Immature natural killer cell (primary cell): ENCODE results near the gene YIPF3. TPM values are rescaled to one million over a fixed set of nuclear protein-coding genes. Genes with fewer than 3 reads are reported as not detected.
A peak's percentile ranks its signal among the peaks of the same experiment; 100 is the strongest.
"Not testable (repeated sequence)": the region's sequence is repeated elsewhere in the genome, so short reads cannot be mapped to it uniquely, and the experiment has no call there.

Experiments used
- DNase-seq, 3 donors: peaks; one replicate each; pipeline ENCODE4 v3.0.0; 2022; ENCODE audit warnings: mixed read lengths in 1 of 3
- H3K27ac Mint-ChIP-seq, 6 donors: one replicate each; pipeline ENCODE4 v1.8.0; 2020; ENCODE audit warnings: mixed read lengths in 6 of 6, mild to moderate bottlenecking in 5 of 6, inconsistent platforms in 4 of 6, moderate library complexity in 3 of 6
- H3K27me3 Mint-ChIP-seq, 3 donors: one replicate each; pipeline ENCODE4 v1.8.0; 2020 to 2021; ENCODE audit warnings: low read depth in 3 of 3, mild to moderate bottlenecking in 3 of 3, mixed read lengths in 3 of 3, moderate library complexity in 3 of 3, inconsistent platforms in 1 of 3
- H3K36me3 Mint-ChIP-seq, 3 donors: one replicate each; pipeline ENCODE4 v1.8.0; 2020; ENCODE audit warnings: mixed read lengths in 3 of 3, inconsistent platforms in 2 of 3, mild to moderate bottlenecking in 2 of 3
- H3K4me1 Mint-ChIP-seq, 2 donors: one replicate each; pipeline ENCODE4 v1.8.0; 2020; ENCODE audit warnings: inconsistent platforms in 2 of 2, mild to moderate bottlenecking in 2 of 2, mixed read lengths in 2 of 2, moderate library complexity in 1 of 2
- H3K4me3 Mint-ChIP-seq, 5 donors: one replicate each; pipeline ENCODE4 v1.8.0; 2020; ENCODE audit warnings: mild to moderate bottlenecking in 5 of 5, mixed read lengths in 5 of 5, inconsistent platforms in 3 of 5, moderate library complexity in 3 of 5
- H3K9me3 Mint-ChIP-seq, 6 donors: one replicate each; pipeline ENCODE4 v1.8.0; 2020; ENCODE audit warnings: mild to moderate bottlenecking in 6 of 6, mixed read lengths in 6 of 6, inconsistent platforms in 4 of 6, moderate library complexity in 3 of 6
- polyA plus RNA-seq, 3 donors: library from polyadenylated mRNA; unstranded; fragments of 300-500 nt; fragmentation: Illumina TruSeq; gene quantifications; one replicate each; pipeline ENCODE4 v1.2.3, GENCODE V29; 2021

The YIPF3 gene
- 10 to 100 TPM; 73.7 to 92.2 (median 76.6) TPM for polyA plus RNA-seq

- H3K9me3 Mint-ChIP-seq, result no peaks in the 10 kb centered on the region
- H3K27ac Mint-ChIP-seq, result peak within 1 kb of the TSS in 1 of 6 donors; percentile 60
- peaks cover 8 to 26% (median 11%) of the 10 kb centered on the region in 3 donors for H3K36me3 Mint-ChIP-seq
- H3K27me3 Mint-ChIP-seq, result peaks cover 0 to 6% (median 5%) of the 10 kb centered on the region in 3 donors
- H3K4me3 Mint-ChIP-seq, result no peak within 1 kb of the TSS
- DNase-seq, result peak; percentile 96 to 97 (median 96)
- peaks cover 6 to 14% of the 10 kb centered on the region in 2 donors for H3K4me1 Mint-ChIP-seq
These were observed at the start of gene YIPF3, which contains the start of gene POLR1C for GRCh38 chr6:43516697-43517504. TSS of gene YIPF3 (minus strand) at chr6:43516926. CDS start at chr6:43516807, 119 bp downstream. TSS of gene POLR1C (plus strand) at chr6:43517089. CDS start at chr6:43517110, 21 bp downstream.

DNA sequence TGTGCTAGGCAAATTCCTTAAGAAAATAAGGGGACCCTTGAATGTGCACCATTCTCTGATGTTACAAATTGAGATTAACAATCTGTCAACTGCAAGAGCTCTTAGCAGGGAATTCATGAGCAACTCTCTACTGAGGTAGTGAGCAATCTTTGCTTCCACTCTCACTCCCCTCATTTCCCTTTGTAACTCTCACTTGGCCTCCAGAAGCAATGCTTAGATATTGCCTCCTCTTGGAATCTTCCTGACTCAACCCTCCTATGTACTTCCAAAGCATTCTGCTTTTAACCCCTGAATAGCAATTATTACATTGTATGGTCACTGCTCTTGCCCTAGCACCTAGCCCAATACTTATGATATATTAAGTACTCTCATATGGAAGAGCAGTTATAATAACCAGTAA, 42.6 kb upstream of the YIPF3 start:
- Mint-ChIP-seq H3K27me3 (no peaks in the 10 kb centered on the region), H3K36me3 (peaks cover 26 to 43% (median 32%) of the 10 kb centered on the region in 3 donors), H3K27ac (no peak overlapping the region), H3K4me1 (no peaks in the 10 kb centered on the region), H3K4me3 (no peak overlapping the region), H3K9me3 (no peaks in the 10 kb centered on the region)
- no peak for DNase-seq

DNA sequence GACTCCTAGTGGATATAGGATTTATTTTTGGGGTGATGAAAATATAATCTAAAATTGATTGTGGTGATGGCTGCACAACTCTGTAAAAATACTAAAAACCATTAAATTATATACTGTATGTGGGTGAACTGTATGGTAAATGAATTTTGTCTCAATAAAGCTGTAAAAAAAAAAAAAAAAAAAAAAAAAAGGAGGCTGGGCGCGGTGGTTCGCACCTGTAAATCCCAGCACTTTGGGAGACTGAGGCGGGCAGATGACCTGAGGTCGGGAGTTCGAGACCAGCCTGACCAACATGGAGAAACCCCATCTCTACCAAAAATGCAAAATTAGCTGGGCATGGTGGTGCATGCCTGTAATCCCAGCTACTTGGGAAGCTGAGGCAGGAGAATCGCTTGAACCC, 40.9 kb upstream of the YIPF3 start:
- not testable (repeated sequence) for H3K4me3 Mint-ChIP-seq, H3K9me3 Mint-ChIP-seq, H3K27me3 Mint-ChIP-seq, DNase-seq, H3K4me1 Mint-ChIP-seq
- Mint-ChIP-seq H3K27ac (peak overlapping the region in 1 of 6 donors; percentile 6), H3K36me3 (peaks cover 34 to 47% (median 43%) of the 10 kb centered on the region in 3 donors)

GRCh38 chr6:43547222-43547621, 30.5 kb upstream of the YIPF3 start:
- no peak overlapping the region for H3K4me3 Mint-ChIP-seq
- H3K36me3 Mint-ChIP-seq, result peaks cover 43 to 58% (median 49%) of the 10 kb centered on the region in 3 donors
- H3K4me1 Mint-ChIP-seq, result peaks cover 15 to 19% of the 10 kb centered on the region in 2 donors
- no peak for DNase-seq
- H3K27me3 Mint-ChIP-seq, result no peaks in the 10 kb centered on the region
- no peaks in the 10 kb centered on the region for H3K9me3 Mint-ChIP-seq
- H3K27ac Mint-ChIP-seq, result no peak overlapping the region

DNA sequence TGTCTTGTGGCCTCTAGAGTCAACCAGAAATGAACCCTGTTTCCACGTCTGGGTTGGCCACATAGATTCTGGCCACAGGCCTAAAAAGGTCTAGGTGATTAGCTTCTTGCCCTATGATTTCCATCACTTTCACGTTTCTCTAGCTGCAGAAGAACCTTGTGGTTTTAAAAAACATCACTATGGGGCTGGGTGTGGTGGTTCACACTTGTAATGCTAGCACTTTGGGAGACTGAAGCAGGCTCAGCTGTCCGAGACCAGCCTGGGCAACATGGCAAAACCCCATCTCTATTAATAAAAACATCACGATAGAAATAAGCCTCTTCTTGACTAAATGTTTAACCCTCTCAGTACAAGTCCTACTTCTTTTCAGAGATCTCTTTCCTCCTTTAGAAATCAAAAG, 27.7 kb upstream of the YIPF3 start:
- H3K27me3 Mint-ChIP-seq, result no peaks in the 10 kb centered on the region
- peaks cover 36 to 54% (median 39%) of the 10 kb centered on the region in 3 donors for H3K36me3 Mint-ChIP-seq
- DNase-seq, result peak; percentile 53 to 58 (median 57)
- no peaks in the 10 kb centered on the region for H3K9me3 Mint-ChIP-seq
- peak overlapping the region; percentile 5 to 73 (median 55) for H3K4me3 Mint-ChIP-seq
- peak overlapping the region; percentile 19 to 86 (median 77) for H3K27ac Mint-ChIP-seq
- peaks cover 15 to 19% of the 10 kb centered on the region in 2 donors for H3K4me1 Mint-ChIP-seq

DNA sequence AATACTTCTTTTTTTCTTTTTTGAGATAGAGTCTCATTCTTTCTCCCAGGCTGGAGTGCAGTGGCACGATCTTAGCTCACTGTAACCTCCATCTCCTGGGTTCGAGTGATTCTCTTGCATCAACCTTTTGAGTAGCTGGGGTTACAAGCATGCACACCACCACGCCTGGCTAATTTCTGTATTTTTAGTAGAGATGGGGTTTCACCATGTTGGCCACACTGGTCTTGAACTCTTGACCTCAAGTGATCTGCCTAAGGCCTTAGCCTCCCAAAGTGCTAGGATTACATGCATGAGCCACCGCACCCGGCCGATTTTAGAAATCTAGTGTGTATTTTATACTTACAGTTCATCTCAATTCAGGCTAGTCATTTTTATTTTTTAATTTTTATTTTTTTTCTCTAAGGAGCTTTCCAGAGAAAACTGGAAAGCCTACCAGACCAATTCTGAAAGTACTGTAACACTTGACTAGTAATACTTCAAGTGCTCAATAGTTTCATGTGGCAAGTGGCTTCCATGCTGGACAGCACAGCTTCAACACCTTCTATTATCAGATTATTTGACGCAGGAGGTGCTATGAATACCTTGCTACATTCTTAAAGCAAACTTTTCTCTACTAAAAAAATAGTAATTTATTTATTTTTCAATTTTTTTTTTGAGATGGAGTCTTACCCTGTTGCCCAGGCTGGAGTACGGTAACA, 25.2 kb upstream of the YIPF3 start:
- peaks cover 21 to 44% (median 25%) of the 10 kb centered on the region in 3 donors for H3K36me3 Mint-ChIP-seq
- no peaks in the 10 kb centered on the region for H3K9me3 Mint-ChIP-seq
- H3K27me3 Mint-ChIP-seq, result no peaks in the 10 kb centered on the region
- DNase-seq, result no peak
- H3K4me1 Mint-ChIP-seq, result peaks cover 15 to 19% of the 10 kb centered on the region in 2 donors
- H3K4me3 Mint-ChIP-seq, result no peak overlapping the region
- no peak overlapping the region for H3K27ac Mint-ChIP-seq

GRCh38 chr6:43540507-43540906, 23.8 kb upstream of the YIPF3 start:
- no peak overlapping the region for H3K27ac Mint-ChIP-seq
- H3K36me3 Mint-ChIP-seq, result peaks cover 13 to 33% (median 17%) of the 10 kb centered on the region in 3 donors
- no peaks in the 10 kb centered on the region for H3K27me3 Mint-ChIP-seq
- H3K4me3 Mint-ChIP-seq, result no peak overlapping the region
- peaks cover 14 to 19% of the 10 kb centered on the region in 2 donors for H3K4me1 Mint-ChIP-seq
- DNase-seq, result no peak
- H3K9me3 Mint-ChIP-seq, result no peaks in the 10 kb centered on the region

GRCh38 chr6:43539409-43539808, 22.7 kb upstream of the YIPF3 start:
- not testable (repeated sequence) for DNase-seq, H3K4me1 Mint-ChIP-seq, H3K27me3 Mint-ChIP-seq, H3K4me3 Mint-ChIP-seq, H3K27ac Mint-ChIP-seq, H3K9me3 Mint-ChIP-seq
- H3K36me3 Mint-ChIP-seq, result peaks cover 13 to 33% (median 17%) of the 10 kb centered on the region in 3 donors

- H3K27ac Mint-ChIP-seq, DNase-seq, H3K4me3 Mint-ChIP-seq, H3K27me3 Mint-ChIP-seq, H3K9me3 Mint-ChIP-seq, H3K4me1 Mint-ChIP-seq: not testable (repeated sequence)
- peaks cover 13 to 33% (median 17%) of the 10 kb centered on the region in 3 donors for H3K36me3 Mint-ChIP-seq
These were observed 22.3 kb upstream of the YIPF3 start for GRCh38 chr6:43538986-43539385.

GRCh38 chr6:43532201-43532600, 15.5 kb upstream of the YIPF3 start:
- Mint-ChIP-seq H3K4me1 (no peaks in the 10 kb centered on the region), H3K36me3 (peaks cover 21 to 42% (median 24%) of the 10 kb centered on the region in 3 donors), H3K9me3 (no peaks in the 10 kb centered on the region), H3K27ac (no peak overlapping the region), H3K4me3 (no peak overlapping the region), H3K27me3 (no peaks in the 10 kb centered on the region)
- DNase-seq, result no peak

DNA sequence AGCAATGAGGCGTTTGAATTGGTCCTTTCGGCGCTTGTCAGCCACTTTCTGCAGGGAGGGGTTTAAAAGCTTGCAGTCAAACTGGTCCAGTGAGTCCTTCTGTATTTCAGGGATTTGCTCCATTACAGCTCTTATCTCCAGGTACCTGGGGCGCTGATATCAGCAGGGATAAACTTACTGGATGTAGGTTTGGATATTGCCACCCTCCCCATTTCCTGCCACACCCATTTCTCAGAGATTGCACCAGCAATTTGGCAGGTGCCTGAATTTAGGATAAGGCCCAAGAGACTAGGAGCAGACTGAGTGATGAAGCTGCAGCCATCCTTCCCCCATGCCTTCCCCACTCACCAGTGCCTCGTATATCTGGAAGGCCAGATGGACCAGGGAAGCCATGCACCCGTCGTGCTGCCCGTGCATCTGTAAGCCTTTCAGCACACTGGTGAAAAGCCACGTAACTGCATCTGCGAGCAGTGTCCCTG, 7.8 kb upstream of the YIPF3 start:
- no peaks in the 10 kb centered on the region for H3K27me3 Mint-ChIP-seq
- DNase-seq, result no peak
- no peaks in the 10 kb centered on the region for H3K4me1 Mint-ChIP-seq
- peak overlapping the region in 1 of 6 donors; percentile 40 for H3K27ac Mint-ChIP-seq
- H3K9me3 Mint-ChIP-seq, result no peaks in the 10 kb centered on the region
- H3K4me3 Mint-ChIP-seq, result no peak overlapping the region
- H3K36me3 Mint-ChIP-seq, result peaks cover 16 to 65% (median 21%) of the 10 kb centered on the region in 3 donors

GRCh38 chr6:43523284-43523683, 6.6 kb upstream of the YIPF3 start:
- Mint-ChIP-seq H3K4me1 (no peaks in the 10 kb centered on the region), H3K4me3 (no peak overlapping the region), H3K9me3 (no peaks in the 10 kb centered on the region), H3K27me3 (no peaks in the 10 kb centered on the region), H3K27ac (no peak overlapping the region), H3K36me3 (peaks cover 16 to 58% (median 21%) of the 10 kb centered on the region in 3 donors)
- DNase-seq, result no peak

- H3K36me3 Mint-ChIP-seq, result peaks cover 11 to 54% (median 21%) of the 10 kb centered on the region in 3 donors
- no peak for DNase-seq
- H3K4me1 Mint-ChIP-seq, result no peaks in the 10 kb centered on the region
- H3K9me3 Mint-ChIP-seq, result no peaks in the 10 kb centered on the region
- H3K27me3 Mint-ChIP-seq, result no peaks in the 10 kb centered on the region
- no peak overlapping the region for H3K4me3 Mint-ChIP-seq
- H3K27ac Mint-ChIP-seq, result no peak overlapping the region
These were observed 6.0 kb upstream of the YIPF3 start for GRCh38 chr6:43522547-43523261.
